CD14-positive monocyte (primary cell): ENCODE data around the gene RCOR1. TPM values are rescaled to one million over a fixed set of nuclear protein-coding genes. Genes with fewer than 3 reads are reported as not detected.

Experiments used
- DNase-seq, 3 donors: peaks; one replicate each; pipeline ENCODE4 v3.0.0-alpha.2; 2011 to 2022
- H2AFZ ChIP-seq: 2 replicates; pipeline ENCODE4 v1.6.0; 2012; ENCODE audit warnings: mild to moderate bottlenecking, low read depth, low read length, inconsistent platforms; ENCODE audit not compliant: insufficient read depth, poor library complexity, severe bottlenecking
- H3K27ac ChIP-seq, 2 donors: 1 replicate in 1 of 2; 2 replicates in 1 of 2; pipeline ENCODE4 v1.5.1; 2012 to 2013; ENCODE audit warnings: low read length in 2 of 2, control low read depth in 1 of 2, inconsistent platforms in 1 of 2, low read depth in 1 of 2, mild to moderate bottlenecking in 1 of 2
- H3K27me3 ChIP-seq, 2 donors: one replicate each; pipeline versions ENCODE4 v1.6.0 to v1.6.1; 2011 to 2013; ENCODE audit warnings: low read length in 2 of 2; ENCODE audit not compliant: control insufficient read depth in 2 of 2, insufficient read depth in 2 of 2
- H3K36me3 ChIP-seq, 2 donors: replicated peaks in 1 of 2; 1 replicate in 1 of 2; 2 replicates in 1 of 2; pipeline versions ENCODE4 v1.5.1 to v1.6.1; 2012 to 2013; ENCODE audit warnings: low read length in 2 of 2, control low read depth in 1 of 2, inconsistent platforms in 1 of 2, mild to moderate bottlenecking in 1 of 2; ENCODE audit not compliant: insufficient read depth in 2 of 2, control insufficient read depth in 1 of 2
- H3K4me1 ChIP-seq, 2 donors: 1 replicate in 1 of 2; 2 replicates in 1 of 2; pipeline versions ENCODE4 v1.5.1 to v1.6.1; 2012 to 2013; ENCODE audit warnings: low read length in 2 of 2, control low read depth in 1 of 2, inconsistent platforms in 1 of 2, mild to moderate bottlenecking in 1 of 2, moderate library complexity in 1 of 2; ENCODE audit not compliant: insufficient read depth in 2 of 2, control insufficient read depth in 1 of 2
- H3K4me2 ChIP-seq: replicated peaks from 2 replicates; pipeline ENCODE3; 2012; ENCODE audit warnings: low read length, moderate library complexity, mild to moderate bottlenecking; ENCODE audit not compliant: poor library complexity, severe bottlenecking; ENCODE audit errors: extremely low read depth
- H3K4me3 ChIP-seq, 3 experiments: fragments of 200-600 bp in 1 of 3; sonication (generic) in 1 of 3; replicated peaks in 1 of 3; 1 replicate in 2 of 3; 2 replicates in 1 of 3; pipeline ENCODE4 v1.5.1; 2011 to 2013; ENCODE audit warnings: low read length in 3 of 3, mild to moderate bottlenecking in 3 of 3, control low read depth in 2 of 3, low read depth in 2 of 3, inconsistent platforms in 1 of 3, moderate library complexity in 1 of 3
- H3K79me2 ChIP-seq: 2 replicates; pipeline ENCODE4 v1.6.0; 2012; ENCODE audit warnings: mild to moderate bottlenecking, control low read depth, inconsistent platforms, low read length, moderate library complexity; ENCODE audit not compliant: insufficient read depth
- H3K9ac ChIP-seq: 2 replicates; pipeline ENCODE4 v1.6.0; 2017; ENCODE audit warnings: low read length, mild to moderate bottlenecking; ENCODE audit not compliant: insufficient read depth, poor library complexity, severe bottlenecking
- H3K9me3 ChIP-seq, 2 donors: replicated peaks in 1 of 2; 1 replicate in 1 of 2; 2 replicates in 1 of 2; pipeline versions ENCODE4 v1.5.1 to v1.6.1; 2012 to 2013; ENCODE audit warnings: low read length in 2 of 2, control low read depth in 1 of 2; ENCODE audit not compliant: control insufficient read depth in 1 of 2, insufficient read depth in 1 of 2
- H4K20me1 ChIP-seq: 2 replicates; pipeline ENCODE4 v1.6.0; 2012; ENCODE audit warnings: mild to moderate bottlenecking, low read length, control low read depth, moderate library complexity; ENCODE audit not compliant: insufficient read depth
- H3K27ac Mint-ChIP-seq, 7 donors: one replicate each; pipeline ENCODE4 v1.8.0; 2020; ENCODE audit warnings: mild to moderate bottlenecking in 7 of 7, mixed read lengths in 7 of 7, moderate library complexity in 6 of 7, inconsistent platforms in 2 of 7
- H3K27me3 Mint-ChIP-seq, 3 donors: one replicate each; pipeline ENCODE4 v1.8.0; 2021 to 2022; ENCODE audit warnings: low read depth in 3 of 3, mild to moderate bottlenecking in 3 of 3, mixed read lengths in 3 of 3, moderate library complexity in 3 of 3, inconsistent platforms in 1 of 3
- H3K36me3 Mint-ChIP-seq, 2 donors: one replicate each; pipeline ENCODE4 v1.8.0; 2020; ENCODE audit warnings: mixed read lengths in 2 of 2, inconsistent platforms in 1 of 2, mild to moderate bottlenecking in 1 of 2
- H3K4me1 Mint-ChIP-seq: one replicate; pipeline ENCODE4 v1.8.0; 2020; ENCODE audit warnings: mild to moderate bottlenecking, mixed read lengths
- H3K4me3 Mint-ChIP-seq, 2 donors: one replicate each; pipeline ENCODE4 v1.8.0; 2020; ENCODE audit warnings: mild to moderate bottlenecking in 2 of 2, mixed read lengths in 2 of 2, moderate library complexity in 1 of 2
- H3K9me3 Mint-ChIP-seq, 7 donors: one replicate each; pipeline ENCODE4 v1.8.0; 2020 to 2022; ENCODE audit warnings: mixed read lengths in 7 of 7, mild to moderate bottlenecking in 6 of 7, moderate library complexity in 6 of 7, inconsistent platforms in 2 of 7
- CTCF ChIP-seq: fragments of 200-600 bp; IDR thresholded peaks from one replicate; pipeline ENCODE4 v1.8.0; 2022; ENCODE audit warnings: antibody characterized with exemption, mild to moderate bottlenecking
- WGBS: methylation state at CpG from one replicate; pipeline ENCODE4 v1.1.5; 2013; ENCODE audit warnings: missing lambda C conversion rate; ENCODE audit not compliant: insufficient coverage; 5-methylcytosine and 5-hydroxymethylcytosine counted together
- intact Hi-C, 2 donors: fragments of 100-400 bp; cut with micrococcal nuclease; formaldehyde crosslinking; loops; one replicate each; pipeline versions ENCODE4 v1.15.0 to v1.15.1; 2023
- polyA plus RNA-seq, 3 donors: library from polyadenylated mRNA; depleted of rRNA in 1 of 3; unstranded in 2 of 3; stranded (reverse) in 1 of 3; fragments of 300-500 nt in 2 of 3; fragments of >200 nt in 1 of 3; fragmentation: Illumina TruSeq in 2 of 3; gene quantifications; 1 replicate in 2 of 3; 2 replicates in 1 of 3; pipeline ENCODE4 v1.2.3, GENCODE V29; 2012 to 2021

Gene RCOR1
- polyA plus RNA-seq, 3 donors, result 2.1 to 36.6 (median 2.3) TPM

- DNase-seq, result no peak
- 65% methylated on average over 8 of the region's 22 CpGs for WGBS
- no peaks in the 10 kb centered on the region for H3K9me3 ChIP-seq
- H4K20me1 ChIP-seq, result no peaks in the 10 kb centered on the region
- H3K4me1 ChIP-seq, result peaks cover 40 to 44% of the 10 kb centered on the region in 2 donors
- no peaks in the 10 kb centered on the region for H3K27me3 ChIP-seq
- no peaks in the 10 kb centered on the region for H3K36me3 ChIP-seq
- Mint-ChIP-seq H3K27ac (peak overlapping the region in 3 of 7 donors; percentile 45 to 76 (median 64)), H3K36me3 (no peaks in the 10 kb centered on the region), H3K4me3 (no peak overlapping the region), H3K4me1 (peaks cover 45% of the 10 kb centered on the region), H3K27me3 (peaks cover 3 to 12% (median 3%) of the 10 kb centered on the region in 3 donors), H3K9me3 (peaks cover 0 to 5% (median 0%) of the 10 kb centered on the region in 7 donors)
- intact Hi-C loops, result loop anchor here in 1 of 2 donors (5.0 kb wide), 1 partner anchor 34 kb away; no protein-coding TSS in a partner anchor
- no peak overlapping the region for H3K4me2 ChIP-seq
- H3K4me3 ChIP-seq, result no peak overlapping the region
- no peak overlapping the region for H3K27ac ChIP-seq
- peaks cover 2% of the 10 kb centered on the region for H3K79me2 ChIP-seq
- no peak overlapping the region for H2AFZ ChIP-seq
- TF ChIP-seq CTCF, result no peak
- no peak overlapping the region for H3K9ac ChIP-seq
Measured at GRCh38 chr14:102772781-102773570, 180.5 kb downstream of the RCOR1 start.

- H3K36me3 Mint-ChIP-seq, result peaks cover 3% of the 10 kb centered on the region in 2 donors
- 74% methylated on average over 5 of the region's 10 CpGs for WGBS
- peak; percentile 73 for TF ChIP-seq CTCF
- no peaks in the 10 kb centered on the region for H3K9me3 ChIP-seq
- peaks cover 3 to 12% (median 3%) of the 10 kb centered on the region in 3 donors for H3K27me3 Mint-ChIP-seq
- H3K9me3 Mint-ChIP-seq, result peaks cover 0 to 2% (median 0%) of the 10 kb centered on the region in 7 donors
- peak overlapping the region; percentile 53 to 76 for H3K27ac ChIP-seq
- peak overlapping the region; percentile 27 for H3K4me2 ChIP-seq
- H3K4me1 Mint-ChIP-seq, result peaks cover 43% of the 10 kb centered on the region
- no peaks in the 10 kb centered on the region for H3K27me3 ChIP-seq
- H3K4me3 Mint-ChIP-seq, result peak overlapping the region; percentile 30 to 57
- H3K79me2 ChIP-seq, result peaks cover 18% of the 10 kb centered on the region
- peaks cover 14% of the 10 kb centered on the region for H4K20me1 ChIP-seq
- no peak overlapping the region for H3K4me3 ChIP-seq
- H3K27ac Mint-ChIP-seq, result peak overlapping the region; percentile 89 to 96 (median 92)
- no peak overlapping the region for H2AFZ ChIP-seq
- peak overlapping the region; percentile 10 for H3K9ac ChIP-seq
- DNase-seq, result peak; percentile 86 to 92 (median 87)
- peaks cover 35 to 39% of the 10 kb centered on the region in 2 donors for H3K4me1 ChIP-seq
- intact Hi-C loops, result loop anchor here in 1 of 2 donors (5.0 kb wide), 1 partner anchor 33 kb away; no protein-coding TSS in a partner anchor
- no peaks in the 10 kb centered on the region for H3K36me3 ChIP-seq
Measured at GRCh38 chr14:102774391-102775153, 182.1 kb downstream of the RCOR1 start.
